NB4 (cell line): Measurements from ENCODE around the gene CLSTN1.

Experiments used
- CTCF ChIP-seq: IDR thresholded peaks from one replicate; pipeline ENCODE4 v1.5.1; 2012; ENCODE audit warnings: low read depth, low read length
- POLR2A ChIP-seq: IDR thresholded peaks from 2 replicates; pipeline ENCODE4 v1.6.1; 2011; ENCODE audit warnings: mild to moderate bottlenecking; ENCODE audit not compliant: insufficient read length; ENCODE audit errors: extremely low read depth

- TF ChIP-seq CTCF (no peak), POLR2A (no peak)
Measured at GRCh38 chr1:9848022-9848421, 24.3 kb upstream of the CLSTN1 start.
